Fibroblast of lung (primary cell): ENCODE measurements around the gene SPAG5. TPM values are rescaled to one million over a fixed set of nuclear protein-coding genes. Genes with fewer than 3 reads are reported as not detected.

ENCODE experiments used
- DNase-seq, 2 donors: peaks; one replicate each; pipeline versions ENCODE4 v3.0.0 to v3.0.0-alpha.2; 2010; ENCODE audit warnings: low read depth in 2 of 2
- H2AFZ ChIP-seq: 2 replicates; pipeline ENCODE4 v1.5.1; 2012; ENCODE audit warnings: low read length, control low read depth, inconsistent platforms
- H3K27ac ChIP-seq: 2 replicates; pipeline ENCODE4 v1.5.1; 2011; ENCODE audit warnings: low read length, control low read depth; ENCODE audit not compliant: insufficient read depth
- H3K27me3 ChIP-seq: 2 replicates; pipeline ENCODE4 v1.5.1; 2011; ENCODE audit warnings: mild to moderate bottlenecking, low read length; ENCODE audit not compliant: control insufficient read depth, insufficient read depth
- H3K36me3 ChIP-seq: 2 replicates; pipeline ENCODE4 v1.5.1; 2011; ENCODE audit warnings: low read length; ENCODE audit not compliant: control insufficient read depth, insufficient read depth
- H3K4me1 ChIP-seq: 2 replicates; pipeline ENCODE4 v1.5.1; 2011; ENCODE audit warnings: low read length; ENCODE audit not compliant: control insufficient read depth, insufficient read depth; ENCODE audit errors: extremely low read depth
- H3K4me2 ChIP-seq: 2 replicates; pipeline ENCODE4 v1.5.1; 2011; ENCODE audit warnings: low read length, control low read depth; ENCODE audit not compliant: insufficient read depth; ENCODE audit errors: extremely low read depth
- H3K4me3 ChIP-seq, 4 experiments: fragments of 200-600 bp in 1 of 4; sonication (generic) in 1 of 4; replicated peaks in 1 of 4; 2 replicates each; pipeline ENCODE4 v1.5.1; 2011 to 2016; ENCODE audit warnings: low read length in 4 of 4, low read depth in 3 of 4, mild to moderate bottlenecking in 3 of 4, control low read depth in 2 of 4, inconsistent platforms in 1 of 4, mixed read lengths in 1 of 4; ENCODE audit not compliant: insufficient read depth in 1 of 4; ENCODE audit errors: control extremely low read depth in 1 of 4
- H3K79me2 ChIP-seq: 2 replicates; pipeline ENCODE4 v1.5.1; 2012; ENCODE audit warnings: mild to moderate bottlenecking, low read length, inconsistent platforms; ENCODE audit not compliant: control insufficient read depth, insufficient read depth
- H3K9ac ChIP-seq: 2 replicates; pipeline ENCODE4 v1.5.1; 2011; ENCODE audit warnings: mild to moderate bottlenecking, low read length, control low read depth; ENCODE audit not compliant: insufficient read depth
- H3K9me3 ChIP-seq: 2 replicates; pipeline ENCODE4 v1.5.1; 2012; ENCODE audit warnings: low read depth, low read length; ENCODE audit not compliant: control insufficient read depth, insufficient read depth
- H4K20me1 ChIP-seq: 2 replicates; pipeline ENCODE4 v1.5.1; 2011; ENCODE audit warnings: low read length; ENCODE audit not compliant: control insufficient read depth, insufficient read depth; ENCODE audit errors: extremely low read depth
- CTCF ChIP-seq, 2 donors: IDR thresholded peaks in 1 of 2; conservative IDR thresholded peaks in 1 of 2; 1 replicate in 1 of 2; 2 replicates in 1 of 2; pipeline ENCODE4 v1.5.1; 2011 to 2012; ENCODE audit warnings: low read length in 2 of 2, control low read depth in 1 of 2, inconsistent platforms in 1 of 2, low read depth in 1 of 2, mild to moderate bottlenecking in 1 of 2
- EZH2 ChIP-seq: IDR thresholded peaks from 2 replicates; pipeline ENCODE4 v1.5.1; 2012; ENCODE audit warnings: low read length, control low read depth, mild to moderate bottlenecking; ENCODE audit errors: missing control alignments
- polyA plus RNA-seq, 2 donors: library from polyadenylated mRNA; depleted of rRNA in 1 of 2; stranded (reverse) in 1 of 2; unstranded in 1 of 2; fragments of >200 nt; gene quantifications; 2 replicates each; pipeline ENCODE4 v1.2.1, GENCODE V29; 2011 to 2012; ENCODE audit warnings: missing spikeins in 1 of 2
- total RNA-seq: library from RNA; depleted of rRNA; stranded (reverse); fragments of >200 nt; gene quantifications from 2 replicates; pipeline ENCODE4 v1.2.1, GENCODE V29; 2014

Gene SPAG5
- total and polyA plus RNA-seq, 2 donors (not counting 1 experiment from before 2014, with no cell fraction given) = 12.0 to 13.7 TPM

- DNase-seq = peak; percentile 40 to 69
- Histone ChIP-seq H3K79me2 (no peaks in the 10 kb centered on the region), H2AFZ (no peak overlapping the region), H3K4me1 (peaks cover 2% of the 10 kb centered on the region), H3K4me2 (no peak overlapping the region), H3K9ac (no peak overlapping the region), H3K27me3 (no peaks in the 10 kb centered on the region), H3K27ac (no peak overlapping the region), H3K9me3 (no peaks in the 10 kb centered on the region), H3K36me3 (peaks cover 3% of the 10 kb centered on the region), H3K4me3 (no peak overlapping the region), H4K20me1 (no peaks in the 10 kb centered on the region)
- TF ChIP-seq CTCF (conservative IDR thresholded peaks at IDR 0.05 in 1 of 2, IDR thresholded peaks at IDR 0.05 in 1 of 2; ENCODE audit: low read depth in 1 of 2, low read length in 2 of 2) (peak; percentile 76 to 96), EZH2 (no peak)
Observed at GRCh38 chr17:28547623-28548416, 51.0 kb downstream of the SPAG5 start.

DNA sequence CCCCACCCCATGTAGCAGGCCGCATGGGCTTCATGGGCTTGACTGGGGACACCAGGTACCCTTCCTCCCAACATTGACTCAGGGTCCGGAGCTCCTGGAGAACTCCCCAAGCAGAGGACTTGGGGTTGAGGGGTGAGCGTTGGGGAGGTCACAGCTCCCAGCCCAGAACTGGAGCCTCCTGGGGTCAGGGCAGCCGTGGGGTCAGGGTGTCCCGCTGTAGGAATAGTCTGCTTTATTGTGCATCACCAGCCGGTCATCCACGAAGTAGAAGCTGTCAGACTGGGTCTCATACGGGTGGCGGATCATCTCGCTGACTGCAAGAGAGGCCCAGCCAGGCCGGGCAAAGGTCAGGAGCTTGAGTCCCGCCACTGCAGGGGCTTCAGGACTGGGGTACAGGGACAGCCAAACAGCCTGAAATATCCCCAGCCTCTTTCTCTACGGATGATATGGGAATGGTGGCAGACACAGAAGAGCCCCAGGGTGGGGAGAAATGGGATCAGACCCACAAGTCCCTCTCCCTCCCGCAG lies 51.7 kb downstream of the SPAG5 start:
- Histone ChIP-seq H3K27ac (no peak overlapping the region), H4K20me1 (no peaks in the 10 kb centered on the region), H2AFZ (no peak overlapping the region), H3K4me3 (no peak overlapping the region), H3K27me3 (no peaks in the 10 kb centered on the region), H3K4me2 (no peak overlapping the region), H3K79me2 (no peaks in the 10 kb centered on the region), H3K9me3 (no peaks in the 10 kb centered on the region), H3K4me1 (no peaks in the 10 kb centered on the region), H3K36me3 (peaks cover 3% of the 10 kb centered on the region), H3K9ac (no peak overlapping the region)
- DNase-seq = no peak
- TF ChIP-seq CTCF (conservative IDR thresholded peaks at IDR 0.05 in 1 of 2, IDR thresholded peaks at IDR 0.05 in 1 of 2; ENCODE audit: low read depth in 1 of 2, low read length in 2 of 2) (no peak), EZH2 (no peak)

- Histone ChIP-seq H3K9ac (no peak overlapping the region), H3K79me2 (no peaks in the 10 kb centered on the region), H3K9me3 (no peaks in the 10 kb centered on the region), H3K27me3 (no peaks in the 10 kb centered on the region), H2AFZ (no peak overlapping the region), H4K20me1 (no peaks in the 10 kb centered on the region), H3K4me2 (no peak overlapping the region), H3K27ac (no peak overlapping the region), H3K4me3 (no peak overlapping the region), H3K36me3 (peaks cover 3% of the 10 kb centered on the region), H3K4me1 (no peaks in the 10 kb centered on the region)
- no peak for DNase-seq
- TF ChIP-seq EZH2 (no peak), CTCF (conservative IDR thresholded peaks at IDR 0.05 in 1 of 2, IDR thresholded peaks at IDR 0.05 in 1 of 2; ENCODE audit: low read depth in 1 of 2, low read length in 2 of 2) (no peak)
Observed at GRCh38 chr17:28545787-28546415, 52.9 kb downstream of the SPAG5 start.
